GM12891 (cell line): Measurements from ENCODE around the gene PLEKHF1.

Experiments
- POLR2A ChIP-seq: IDR thresholded peaks from 2 replicates; pipeline ENCODE4 v1.6.1; 2011; ENCODE audit warnings: low read depth, low read length, control low read depth
- SPI1 ChIP-seq: IDR thresholded peaks from 2 replicates; pipeline ENCODE4 v1.6.1; 2011; ENCODE audit warnings: low read depth, low read length, control low read depth
- TAF1 ChIP-seq: IDR thresholded peaks from 2 replicates; pipeline ENCODE4 v1.6.1; 2011; ENCODE audit warnings: low read depth, low read length, control low read depth

DNA sequence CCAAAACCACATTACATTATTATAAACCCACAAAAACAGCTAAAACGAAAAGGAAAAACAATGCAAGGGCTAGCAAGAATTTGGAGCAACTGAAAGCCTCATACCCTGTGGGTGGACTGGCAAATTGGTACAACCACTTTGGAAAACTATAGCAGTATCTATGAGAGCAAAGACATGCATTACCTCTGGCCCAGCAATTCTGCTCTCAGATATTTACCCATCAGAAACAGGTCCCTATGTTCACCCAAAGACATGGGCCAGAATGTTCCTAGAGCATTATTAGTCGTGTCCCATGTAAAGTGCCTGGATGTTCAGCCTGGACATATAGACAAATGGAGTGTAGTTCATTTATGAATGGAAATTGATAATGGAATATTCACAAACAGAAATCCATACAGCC, 31.3 kb upstream of the PLEKHF1 start:
- TF ChIP-seq TAF1, result no peak
- no peak for TF ChIP-seq POLR2A
- no peak for TF ChIP-seq SPI1
